Activated CD4-positive, alpha-beta memory T cell treated with anti-CD3 and anti-CD28 coated beads for 36 hours (primary cell): Measurements from ENCODE around the gene MANF. TPM values are rescaled to one million over a fixed set of nuclear protein-coding genes. Genes with fewer than 3 reads are reported as not detected.

Experiments
- CTCF ChIA-PET: fragments of 350-600 bp; sonication (Branson Sonifier 250); formaldehyde crosslinking; loops from one replicate; lab custom pipeline; 2021; ENCODE audit warnings: antibody characterized with exemption, inconsistent platforms; lab: Charles Lee
- POLR2A ChIA-PET: fragments of 350-600 bp; sonication (Branson Sonifier 250); formaldehyde crosslinking; loops from one replicate; lab custom pipeline; 2021; ENCODE audit warnings: antibody characterized with exemption; lab: Charles Lee
- DNase-seq: peaks from one replicate; pipeline ENCODE4 v3.0.0-alpha.2; 2020
- H3K27ac Mint-ChIP-seq: one replicate; pipeline ENCODE4 v1.8.0; 2021; ENCODE audit warnings: mixed read lengths
- H3K27me3 Mint-ChIP-seq: one replicate; pipeline ENCODE4 v1.8.0; 2021; ENCODE audit warnings: mixed read lengths
- H3K36me3 Mint-ChIP-seq: one replicate; pipeline ENCODE4 v1.8.0; 2021; ENCODE audit warnings: mixed read lengths
- H3K4me1 Mint-ChIP-seq: one replicate; pipeline ENCODE4 v1.8.0; 2021; ENCODE audit warnings: low read depth, mixed read lengths
- H3K4me3 Mint-ChIP-seq: one replicate; pipeline ENCODE4 v1.8.0; 2021; ENCODE audit warnings: mild to moderate bottlenecking, mixed read lengths
- H3K9me3 Mint-ChIP-seq: one replicate; pipeline ENCODE4 v1.8.0; 2021; ENCODE audit warnings: mixed read lengths
- intact Hi-C: fragments of 100-400 bp; cut with micrococcal nuclease; formaldehyde crosslinking; loops from one replicate; pipeline ENCODE4 v1.15.1; 2023
- total RNA-seq, 2 experiments: library from RNA; stranded (reverse); gene quantifications; one replicate each; pipeline ENCODE4 v1.2.3, GENCODE V29; 2021

MANF gene
- total RNA-seq, 2 experiments from 2014 or later, result 151 to 162 TPM

- intact Hi-C loops, result loop anchor here (10.0 kb wide), 1 partner anchor 270 kb away; no protein-coding TSS in a partner anchor
- POLR2A ChIA-PET, result interaction anchor here (0.8 kb wide), 1 partner anchor 9 kb away, joined by 3 read pairs; no protein-coding TSS in a partner anchor
- no peak for DNase-seq
- Mint-ChIP-seq H3K27ac (no peak overlapping the region), H3K4me1 (no peaks in the 10 kb centered on the region), H3K9me3 (no peaks in the 10 kb centered on the region), H3K36me3 (no peaks in the 10 kb centered on the region), H3K4me3 (no peak overlapping the region), H3K27me3 (no peaks in the 10 kb centered on the region)
- CTCF ChIA-PET, result interaction anchor here (0.7 kb wide), 1 partner anchor 10 kb away, joined by 3 read pairs; the partner anchor contains the start of gene MANF
These were observed 10.0 kb upstream of the MANF start for GRCh38 chr3:51375136-51375535.

- Mint-ChIP-seq H3K9me3 (no peaks in the 10 kb centered on the region), H3K27ac (no peak overlapping the region), H3K4me1 (no peaks in the 10 kb centered on the region), H3K27me3 (no peaks in the 10 kb centered on the region), H3K4me3 (no peak overlapping the region), H3K36me3 (no peaks in the 10 kb centered on the region)
- DNase-seq, result no peak
- ChIA-PET POLR2A (no interaction called here), CTCF (interaction anchor here (0.7 kb wide), 1 partner anchor 9 kb away, joined by 3 read pairs; the partner anchor contains the start of gene MANF)
- intact Hi-C loops, result loop anchor here (10.0 kb wide), 1 partner anchor 271 kb away; no protein-coding TSS in a partner anchor
These were observed 9.5 kb upstream of the MANF start for GRCh38 chr3:51375571-51375970.

DNA sequence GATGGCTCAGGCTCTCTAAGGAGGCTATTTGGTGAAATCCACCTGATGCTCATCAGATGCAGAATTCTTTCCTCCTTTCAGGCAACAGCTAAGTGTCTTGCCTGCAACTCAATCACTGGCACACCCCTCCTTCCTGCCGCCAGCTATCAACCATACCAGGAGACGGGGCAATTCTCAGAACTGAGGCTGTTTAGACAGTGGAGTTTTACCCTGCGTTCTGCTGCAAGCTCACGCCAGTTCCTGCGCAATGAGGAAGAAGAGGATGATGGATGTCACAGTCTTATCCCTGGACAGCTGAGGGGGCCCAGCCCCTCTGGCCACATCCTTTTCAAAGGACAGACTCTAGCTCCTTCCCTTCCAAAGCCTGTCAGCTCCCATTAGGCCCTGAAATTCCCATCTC lies 7.0 kb upstream of the MANF start:
- Mint-ChIP-seq H3K9me3 (no peaks in the 10 kb centered on the region), H3K36me3 (no peaks in the 10 kb centered on the region), H3K4me3 (no peak overlapping the region), H3K27me3 (no peaks in the 10 kb centered on the region), H3K27ac (no peak overlapping the region), H3K4me1 (peaks cover under 1% of the 10 kb centered on the region)
- ChIA-PET POLR2A (no interaction called here), CTCF (interaction anchor here (1.6 to 1.8 kb wide), 2 partner anchors 9 to 14 kb away, joined by 3 to 4 read pairs; no protein-coding TSS in a partner anchor)
- DNase-seq, result no peak
- intact Hi-C loops, result loop anchor here (10.0 kb wide), 1 partner anchor 273 kb away; no protein-coding TSS in a partner anchor

DNA sequence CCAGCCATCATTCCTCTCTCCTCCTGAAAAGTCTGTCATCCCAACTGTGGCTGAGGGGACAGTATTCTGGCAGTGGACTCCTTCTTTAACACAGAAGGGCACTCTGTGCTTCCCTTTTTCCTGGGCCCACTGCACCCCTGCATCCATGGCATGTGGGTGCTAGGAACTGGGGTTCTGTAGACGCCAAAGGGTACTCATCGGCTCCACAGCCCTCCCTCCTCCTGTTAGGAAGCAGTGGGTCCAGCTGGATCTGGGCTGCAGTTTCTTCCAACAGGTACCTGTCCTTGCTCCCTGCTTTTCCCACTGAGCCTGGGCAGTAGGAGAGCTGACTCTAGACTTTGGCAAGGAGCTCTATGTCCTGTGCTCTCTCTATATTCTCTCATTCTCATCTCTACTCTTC lies 6.4 kb upstream of the MANF start:
- H3K36me3 Mint-ChIP-seq, result no peaks in the 10 kb centered on the region

DNA sequence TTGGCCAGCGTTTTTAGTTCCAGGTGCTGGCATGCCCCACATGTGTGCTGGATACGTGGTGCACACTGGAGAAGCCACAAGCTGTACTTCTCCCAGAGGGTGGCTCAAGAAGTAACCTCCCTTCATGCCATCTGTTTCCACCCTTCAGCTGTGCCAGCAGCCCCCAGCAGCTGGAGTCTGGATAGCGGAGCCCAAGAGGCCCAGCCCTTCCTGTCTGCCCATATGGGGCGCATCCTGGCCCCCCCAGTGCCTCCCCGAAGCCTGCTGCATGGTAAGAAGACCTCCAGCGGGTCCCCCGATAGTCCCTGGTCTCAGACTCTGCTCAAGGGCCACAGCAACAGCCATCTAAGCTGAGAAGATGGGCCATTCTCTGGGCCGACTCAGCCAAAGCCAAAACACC lies 5.8 kb upstream of the MANF start:
- intact Hi-C loops, result loop anchor here (10.0 kb wide), 1 partner anchor 274 kb away; no protein-coding TSS in a partner anchor
- H3K27ac Mint-ChIP-seq, result no peak overlapping the region
- DNase-seq, result no peak
- peaks cover 2% of the 10 kb centered on the region for H3K36me3 Mint-ChIP-seq
- H3K4me1 Mint-ChIP-seq, result peaks cover 12% of the 10 kb centered on the region
- CTCF ChIA-PET, result interaction anchor here (0.8 to 1.2 kb wide), 2 partner anchors 122 to 703 kb away, joined by 3 read pairs; no protein-coding TSS in a partner anchor
- POLR2A ChIA-PET, result no interaction called here
- H3K27me3 Mint-ChIP-seq, result no peaks in the 10 kb centered on the region
- H3K4me3 Mint-ChIP-seq, result no peak overlapping the region
- H3K9me3 Mint-ChIP-seq, result no peaks in the 10 kb centered on the region

More for the DNA sequence above, 6.4 kb upstream of the MANF start:
- CTCF ChIA-PET, result interaction anchor here (0.8 to 1.8 kb wide), 5 partner anchors 9 to 726 kb away, joined by 3 to 4 read pairs (median 3); no protein-coding TSS in a partner anchor
- DNase-seq, result no peak
- H3K9me3 Mint-ChIP-seq, result no peaks in the 10 kb centered on the region
- POLR2A ChIA-PET, result no interaction called here
- intact Hi-C loops, result loop anchor here (10.0 kb wide), 1 partner anchor 274 kb away; no protein-coding TSS in a partner anchor
- H3K4me3 Mint-ChIP-seq, result no peak overlapping the region
- H3K27me3 Mint-ChIP-seq, result no peaks in the 10 kb centered on the region
- no peak overlapping the region for H3K27ac Mint-ChIP-seq
- peaks cover 8% of the 10 kb centered on the region for H3K4me1 Mint-ChIP-seq

GRCh38 chr3:51379746-51380455 lies 5.2 kb upstream of the MANF start:
- H3K27ac Mint-ChIP-seq, result no peak overlapping the region
- intact Hi-C loops, result loop anchor here (10.0 kb wide), 1 partner anchor 275 kb away; no protein-coding TSS in a partner anchor
- POLR2A ChIA-PET, result no interaction called here

GRCh38 chr3:51380601-51381332 lies 4.3 kb upstream of the MANF start:
- DNase-seq, result no peak
- Mint-ChIP-seq H3K36me3 (peaks cover 8% of the 10 kb centered on the region), H3K4me1 (peaks cover 13% of the 10 kb centered on the region), H3K27ac (no peak overlapping the region), H3K9me3 (no peaks in the 10 kb centered on the region), H3K4me3 (no peak overlapping the region), H3K27me3 (no peaks in the 10 kb centered on the region)
- intact Hi-C loops, result no loop called here
- POLR2A ChIA-PET, result no interaction called here
- CTCF ChIA-PET, result interaction anchor here (0.6 to 0.9 kb wide), 2 partner anchors 9 kb away, joined by 3 read pairs; no protein-coding TSS in a partner anchor

More at GRCh38 chr3:51379746-51380455, 5.2 kb upstream of the MANF start:
- peaks cover 5% of the 10 kb centered on the region for H3K36me3 Mint-ChIP-seq
- H3K4me1 Mint-ChIP-seq, result peaks cover 12% of the 10 kb centered on the region
- no peaks in the 10 kb centered on the region for H3K27me3 Mint-ChIP-seq
- DNase-seq, result no peak
- no peak overlapping the region for H3K4me3 Mint-ChIP-seq
- H3K9me3 Mint-ChIP-seq, result no peaks in the 10 kb centered on the region
- CTCF ChIA-PET, result interaction anchor here (0.6 to 1.2 kb wide), 3 partner anchors 8 to 122 kb away, joined by 3 read pairs; no protein-coding TSS in a partner anchor

DNA sequence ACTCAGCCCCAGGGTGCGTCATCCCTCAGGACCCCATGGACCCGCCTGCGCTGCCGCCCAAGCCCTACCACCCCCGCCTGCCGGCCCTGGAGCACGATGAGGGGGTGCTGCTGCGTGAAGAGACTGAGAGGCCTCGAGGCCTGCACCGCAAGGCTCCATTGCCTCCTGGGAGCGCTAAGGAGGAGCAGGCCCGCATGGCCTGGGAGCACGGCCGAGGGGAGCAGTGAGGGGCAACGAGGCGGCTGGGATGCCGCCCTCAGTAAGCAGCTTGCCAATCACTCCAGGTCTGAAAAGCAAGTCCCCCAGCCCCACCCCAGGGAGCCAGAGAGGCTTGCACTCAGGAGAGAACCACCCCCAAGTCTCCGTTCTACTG lies 3.8 kb upstream of the MANF start:
- intact Hi-C loops, result no loop called here
- Mint-ChIP-seq H3K4me1 (peaks cover 18% of the 10 kb centered on the region), H3K27ac (no peak overlapping the region), H3K36me3 (peaks cover 14% of the 10 kb centered on the region), H3K9me3 (no peaks in the 10 kb centered on the region), H3K4me3 (no peak overlapping the region), H3K27me3 (no peaks in the 10 kb centered on the region)
- POLR2A ChIA-PET, result no interaction called here
- DNase-seq, result no peak
- CTCF ChIA-PET, result no interaction called here

GRCh38 chr3:51382076-51382745 lies 2.9 kb upstream of the MANF start:
- H3K36me3 Mint-ChIP-seq, result peaks cover 18% of the 10 kb centered on the region
- H3K4me1 Mint-ChIP-seq, result peaks cover 26% of the 10 kb centered on the region
- no peak overlapping the region for H3K4me3 Mint-ChIP-seq
- no peaks in the 10 kb centered on the region for H3K27me3 Mint-ChIP-seq
- ChIA-PET POLR2A (no interaction called here), CTCF (interaction anchor here (1.2 to 1.3 kb wide), 2 partner anchors 10 to 766 kb away, joined by 4 to 5 read pairs; partner anchors contain the start of gene MAPKAPK3)
- intact Hi-C loops, result no loop called here
- H3K27ac Mint-ChIP-seq, result no peak overlapping the region
- no peak for DNase-seq
- H3K9me3 Mint-ChIP-seq, result no peaks in the 10 kb centered on the region

- intact Hi-C loops, result no loop called here
- ChIA-PET CTCF (interaction anchor here (1.2 to 1.3 kb wide), 2 partner anchors 11 to 767 kb away, joined by 4 to 5 read pairs; partner anchors contain the start of gene MAPKAPK3), POLR2A (no interaction called here)
- no peak for DNase-seq
- Mint-ChIP-seq H3K4me3 (peak overlapping the region; percentile 93), H3K9me3 (no peaks in the 10 kb centered on the region), H3K27me3 (no peaks in the 10 kb centered on the region), H3K36me3 (peaks cover 25% of the 10 kb centered on the region), H3K4me1 (peaks cover 33% of the 10 kb centered on the region), H3K27ac (peak overlapping the region; percentile 98)
These were observed 2.0 kb upstream of the MANF start for GRCh38 chr3:51382947-51383578.
